Upper lobe of left lung (tissue), 4 donors: ENCODE measurements around the gene MLF2.

Experiments
- CTCF ChIP-seq, 6 experiments: fragments of 450-650 bp in 4 of 6; fragments of 200-600 bp in 2 of 6; sonication (generic) in 2 of 6; IDR thresholded peaks; one replicate each; pipeline ENCODE4 v1.5.1; 2016 to 2019; ENCODE audit warnings: antibody characterized with exemption in 6 of 6
- POLR2A ChIP-seq, 4 donors: fragments of 450-650 bp; IDR thresholded peaks; one replicate each; pipeline ENCODE4 v1.5.1; 2016 to 2017; ENCODE audit warnings: antibody characterized with exemption in 4 of 4, mild to moderate bottlenecking in 2 of 4

GRCh38 chr12:6747216-6747615 is 5.7 kb downstream of the MLF2 start:
- TF ChIP-seq CTCF (IDR thresholded peaks at IDR 0.05), result no peak
- no peak for TF ChIP-seq POLR2A (IDR thresholded peaks at IDR 0.05)
